ENCODE measurements around the gene NTM.

NTM gene

DNA sequence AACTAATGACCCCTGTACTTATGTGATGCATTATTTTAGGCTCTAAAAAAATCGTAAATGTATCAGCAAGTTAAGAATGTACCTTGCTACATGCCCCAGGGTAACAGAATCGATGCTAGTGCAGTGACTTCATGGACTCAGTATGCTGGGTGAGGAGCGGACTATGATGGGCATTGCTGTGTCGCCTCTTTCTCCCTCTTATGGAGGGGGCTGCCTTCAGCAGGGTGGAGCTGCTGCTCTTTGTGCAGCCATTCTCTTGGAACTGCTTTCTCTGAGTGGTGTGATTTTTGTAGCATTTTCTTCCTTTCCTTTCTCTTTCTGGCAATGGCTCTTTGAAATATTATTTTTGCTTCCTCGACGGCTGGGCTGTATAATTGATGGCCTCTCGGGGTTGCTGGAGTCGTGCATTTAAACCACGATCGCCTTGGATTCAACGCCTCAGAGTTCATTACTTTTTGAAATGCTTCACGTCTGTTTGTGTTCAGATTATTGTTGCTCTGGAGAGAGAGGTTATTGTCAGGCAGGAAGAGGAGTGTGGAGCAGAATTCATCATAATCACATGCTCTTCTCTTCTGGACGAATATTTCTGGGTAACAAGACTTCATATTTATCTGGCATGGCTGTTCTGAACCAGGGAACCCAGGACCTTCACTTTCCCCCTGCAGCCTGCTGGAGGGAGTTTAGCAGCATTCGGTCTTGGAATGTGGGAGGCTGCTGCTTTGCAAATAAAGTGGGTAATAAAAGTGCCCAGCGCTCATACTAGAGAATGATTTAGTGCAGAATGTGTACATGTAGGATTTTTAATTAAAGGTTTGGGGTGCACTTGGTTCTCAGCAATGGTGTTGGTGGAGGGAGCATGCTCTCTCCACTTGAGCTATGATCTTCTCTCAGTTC is 804.2 kb downstream of the NTM start:
- H3K27ac ChIP-seq, result no peak overlapping the region
- TF ChIP-seq ZFX (IDR thresholded peaks at IDR 0.05) (no peak), CTCF (conservative IDR thresholded peaks at IDR 0.05) (no peak)

- TF ChIP-seq ZFX (IDR thresholded peaks at IDR 0.05) (no peak), CTCF (conservative IDR thresholded peaks at IDR 0.05) (no peak)
- H3K27ac ChIP-seq, result no peak overlapping the region
Measured at GRCh38 chr11:132177106-132177505, 806.7 kb downstream of the NTM start.

- no peak overlapping the region for H3K27ac ChIP-seq
- TF ChIP-seq ZFX (IDR thresholded peaks at IDR 0.05) (no peak), CTCF (conservative IDR thresholded peaks at IDR 0.05) (no peak)
Measured at GRCh38 chr11:132184079-132184478, 813.7 kb downstream of the NTM start.

DNA sequence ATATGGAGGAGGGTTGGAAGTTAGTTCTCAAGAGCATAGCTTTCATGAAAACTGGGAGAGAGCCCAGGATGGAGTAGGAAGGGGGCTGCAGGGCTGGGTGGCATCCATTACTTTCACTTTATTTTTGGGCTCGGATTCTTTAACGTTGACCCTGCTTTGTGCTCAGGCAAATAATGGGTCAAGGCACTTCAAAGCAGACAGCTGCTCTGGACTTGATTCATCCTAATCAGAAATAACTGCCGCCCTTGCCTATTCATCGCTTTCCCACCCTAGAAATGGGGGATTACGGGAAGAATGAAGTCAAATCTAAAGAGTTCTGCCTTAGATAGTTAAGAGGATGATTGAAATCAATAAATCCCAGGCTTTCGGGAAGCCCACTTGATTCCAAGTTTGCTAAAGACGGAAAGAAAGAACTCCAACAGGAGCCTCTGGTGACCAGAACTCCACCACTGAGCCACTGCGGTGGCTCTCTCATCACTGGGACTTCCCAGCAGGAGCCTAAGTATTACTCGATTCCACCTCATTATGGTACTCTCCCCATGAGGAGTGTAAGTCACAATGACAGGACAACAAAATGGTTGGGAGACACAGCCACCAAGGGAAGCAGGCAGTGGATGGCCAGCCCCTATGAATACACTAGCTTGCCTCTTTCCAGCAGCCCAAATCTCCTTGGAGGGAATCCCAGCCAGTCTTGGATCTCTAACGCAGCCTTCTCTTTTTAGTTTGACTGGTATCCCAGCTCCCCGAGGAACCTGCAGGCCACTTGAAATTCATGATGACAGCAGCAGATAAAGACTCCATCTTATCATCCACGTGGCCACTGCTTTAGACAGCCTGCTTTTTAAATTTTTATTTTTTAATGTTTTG is 815.5 kb downstream of the NTM start:
- TF ChIP-seq CTCF (conservative IDR thresholded peaks at IDR 0.05), result no peak
- no peak for TF ChIP-seq ZFX (IDR thresholded peaks at IDR 0.05)
- no peak overlapping the region for H3K27ac ChIP-seq

DNA sequence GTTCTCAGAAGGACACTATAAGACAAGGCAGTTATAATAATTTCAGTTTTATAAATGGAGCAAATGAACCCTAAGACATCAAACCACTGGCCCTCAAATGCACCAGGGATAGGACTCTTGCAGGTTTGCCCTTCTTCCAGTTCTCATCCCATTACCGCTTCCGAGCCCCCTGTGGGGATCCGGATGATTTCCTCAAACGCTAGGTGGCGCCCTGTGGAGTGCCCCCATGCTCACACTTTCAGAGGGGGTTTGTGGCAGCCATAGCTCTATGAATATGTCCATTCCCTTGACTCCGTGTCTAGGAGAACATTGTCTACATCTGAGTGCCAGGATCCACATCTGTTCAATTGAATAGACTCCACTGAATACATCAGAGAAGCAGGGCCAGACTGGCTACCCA is 816.3 kb downstream of the NTM start:
- no peak overlapping the region for H3K27ac ChIP-seq
- no peak for TF ChIP-seq ZFX (IDR thresholded peaks at IDR 0.05)
- peak; percentile 67 for TF ChIP-seq CTCF (conservative IDR thresholded peaks at IDR 0.05)

DNA sequence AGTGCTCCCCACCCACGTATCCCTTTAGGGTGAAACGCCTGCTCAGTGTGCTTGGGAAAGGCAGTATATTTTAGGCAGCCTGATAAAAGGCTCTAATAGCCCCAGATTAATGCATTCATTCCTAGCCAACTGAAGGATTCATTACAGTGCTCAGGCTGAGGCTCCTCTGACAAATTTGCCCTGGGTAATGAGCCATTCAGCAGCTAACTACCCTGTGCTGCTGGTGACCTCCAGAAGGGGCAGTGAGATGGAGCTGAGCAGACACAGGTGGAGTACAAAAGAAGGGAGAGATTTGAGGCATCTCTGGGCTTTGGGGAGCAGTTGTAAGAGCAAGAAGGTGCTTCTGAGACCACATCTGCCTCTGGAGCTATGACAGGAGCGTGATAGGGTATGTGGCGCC is 817.0 kb downstream of the NTM start:
- TF ChIP-seq CTCF (conservative IDR thresholded peaks at IDR 0.05) (no peak), ZFX (IDR thresholded peaks at IDR 0.05) (no peak)
- no peak overlapping the region for H3K27ac ChIP-seq

GRCh38 chr11:132187814-132188213 is 817.4 kb downstream of the NTM start:
- TF ChIP-seq ZFX (IDR thresholded peaks at IDR 0.05), result no peak
- no peak for TF ChIP-seq CTCF (conservative IDR thresholded peaks at IDR 0.05)

More at GRCh38 chr11:132187814-132188213, 817.4 kb downstream of the NTM start:
- no peak overlapping the region for H3K27ac ChIP-seq

All from C4-2B (cell line).